Measurements from ENCODE around the gene SIRPA. TPM values are rescaled to one million over a fixed set of nuclear protein-coding genes. Genes with fewer than 3 reads are reported as not detected.

The SIRPA gene
- 17.6 TPM for total RNA-seq

GRCh38 chr20:1894951-1895673 is at the start of gene SIRPA:
Gene SIRPA (plus strand): TSS chr20:1895407. CDS start chr20:1895448, 41 bp downstream.

Other genes starting within 250 kb of the SIRPA start
- 0.18 TPM for gene SIRPG, start 237.6 kb upstream of the SIRPA start, total RNA-seq
- 0.12 TPM for gene PDYN, start 98.7 kb downstream of the SIRPA start, total RNA-seq
- gene STK35, start 206.4 kb downstream of the SIRPA start, total RNA-seq = 24.5 TPM